PC-3 (cell line): ENCODE data around the gene MYH15.

Experiments
- CTCF ChIP-seq: fragments of 300-600 bp; sonication (generic); conservative IDR thresholded peaks from 2 replicates; pipeline ENCODE4 v1.5.1; 2017; ENCODE audit warnings: antibody characterized with exemption, low read depth, mild to moderate bottlenecking, low read length
- EZH2 ChIP-seq: fragments of 300-600 bp; sonication (generic); IDR thresholded peaks from one replicate; pipeline ENCODE4 v1.6.1; 2017; ENCODE audit warnings: antibody characterized with exemption, mild to moderate bottlenecking, low read length; ENCODE audit not compliant: unreplicated experiment

DNA sequence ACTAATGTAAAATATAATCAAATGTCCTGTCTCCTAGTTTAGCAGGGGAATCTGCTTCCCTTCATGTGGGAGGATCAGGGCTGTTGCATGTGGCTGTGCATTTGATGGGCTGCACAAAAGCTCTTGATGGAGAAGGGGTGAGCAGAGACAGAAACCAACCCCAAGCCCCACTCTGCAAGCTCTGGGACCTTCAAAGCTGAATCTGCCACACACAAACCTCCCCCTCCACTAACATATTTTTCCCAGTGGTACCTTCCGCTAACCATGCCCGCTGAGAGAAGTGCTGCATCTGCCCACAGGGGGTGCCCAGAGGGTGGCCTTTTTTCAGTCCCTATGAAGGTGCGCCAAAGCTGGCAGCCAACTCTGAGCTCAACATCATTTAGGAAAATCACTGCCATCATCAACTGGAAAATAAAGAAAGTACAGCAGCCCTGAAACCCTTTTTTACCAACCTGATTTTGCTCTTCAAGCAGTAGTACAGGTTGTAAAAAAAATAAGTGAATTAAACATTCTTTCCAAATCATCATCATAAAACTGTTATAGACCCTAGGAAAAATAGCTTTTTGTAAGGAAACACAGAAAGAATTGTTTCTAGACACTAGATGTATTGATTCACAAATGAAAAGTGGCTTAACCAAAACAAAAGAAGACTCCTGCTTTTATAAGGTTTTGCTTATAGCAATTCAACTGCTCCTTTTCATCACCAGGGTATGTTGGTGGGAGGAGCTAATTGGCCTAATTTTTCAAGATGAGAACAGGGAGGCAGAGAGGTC, 117.1 kb downstream of the MYH15 start:
- TF ChIP-seq EZH2 (no peak), CTCF (no peak)
